GM21717 (cell line): ENCODE results near the gene BMF.
"Not testable (repeated sequence)": the region's sequence is repeated elsewhere in the genome, so short reads cannot be mapped to it uniquely, and the experiment has no call there.

Experiments
- ATAC-seq: cut with Tn5 transposase; IDR thresholded peaks from one replicate; pipeline ENCODE4 v1.9.1; 2021; ENCODE audit warnings: mild to moderate bottlenecking, moderate library complexity; ENCODE audit not compliant: unreplicated experiment

The BMF gene

DNA sequence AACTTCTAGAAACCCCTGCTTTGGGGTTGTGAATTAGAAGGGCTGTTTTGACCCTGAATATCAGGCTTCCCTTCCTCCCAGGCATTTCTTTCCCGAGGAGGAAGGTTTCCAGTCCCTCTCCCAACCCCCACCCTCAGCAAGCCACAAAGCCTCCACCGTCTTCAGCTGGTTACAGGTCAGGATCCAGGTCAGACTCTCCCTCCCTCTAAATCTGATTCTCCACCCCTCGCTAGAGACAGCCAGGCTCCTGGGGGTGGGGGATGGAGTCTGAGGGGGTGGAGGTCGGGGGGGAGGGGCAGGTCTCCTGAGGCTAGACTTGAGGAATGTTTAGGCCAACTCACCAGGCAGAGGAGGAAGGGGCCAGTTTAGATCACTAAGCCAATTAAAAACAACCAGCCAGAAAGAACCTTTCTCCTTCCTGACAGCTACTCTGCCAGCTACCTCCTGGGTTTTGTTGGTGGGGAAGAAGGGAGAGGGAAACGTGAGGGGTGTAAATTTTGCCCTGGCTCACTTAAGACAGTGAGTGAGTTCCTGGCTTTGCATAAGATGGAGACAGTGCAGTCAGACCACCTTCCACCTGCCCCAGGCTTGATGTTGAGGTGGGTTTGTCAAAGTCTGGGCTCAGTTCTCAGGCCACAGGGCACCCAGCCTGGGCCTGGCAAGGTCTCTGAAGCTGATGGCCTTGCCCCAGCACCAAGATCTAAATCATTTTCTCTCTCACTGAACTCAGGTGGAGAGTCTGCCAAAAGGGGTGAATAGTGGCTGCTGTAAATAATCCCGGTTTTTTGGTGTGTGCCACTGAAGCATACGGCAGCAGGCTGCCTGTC is 19.5 kb downstream of the BMF start:
- no peak for ATAC-seq

- no peak for ATAC-seq
These were observed 20.4 kb downstream of the BMF start for GRCh38 chr15:40087991-40088928.

DNA sequence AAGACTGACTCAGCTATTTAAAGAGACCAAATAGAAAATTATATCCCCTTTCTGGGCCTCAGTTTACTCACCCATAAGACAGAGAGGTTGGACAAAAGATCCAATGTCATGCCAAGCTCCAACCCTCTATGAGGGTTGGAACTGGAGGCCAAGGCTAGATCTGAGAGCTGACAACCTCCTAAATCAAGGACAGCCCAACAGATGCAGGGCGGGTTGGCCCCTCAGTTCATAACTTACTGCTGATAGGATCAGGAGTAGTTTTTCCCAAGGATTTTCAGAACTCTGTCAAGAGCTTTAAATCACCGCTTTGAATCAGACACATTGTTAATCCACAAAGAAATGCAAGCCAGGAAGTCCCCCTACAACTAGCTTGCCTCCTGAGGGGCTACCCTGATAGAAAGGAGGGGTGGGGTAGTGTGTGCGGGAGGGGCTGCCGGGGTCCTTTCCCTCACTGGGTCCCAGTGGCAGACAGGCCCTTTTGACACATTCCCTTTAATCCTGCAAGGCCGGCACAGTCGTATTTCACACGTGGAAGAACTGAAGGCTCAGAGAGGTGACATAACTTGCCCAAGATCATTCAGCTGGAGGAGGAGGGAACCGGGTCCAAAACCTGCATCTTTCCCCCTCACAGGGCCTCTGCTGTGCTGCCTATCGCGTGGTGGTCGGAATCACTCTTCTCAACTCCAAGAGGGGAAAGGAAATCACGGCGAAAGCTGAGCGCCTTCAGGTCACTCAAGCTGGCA is 21.4 kb downstream of the BMF start:
- no peak for ATAC-seq

DNA sequence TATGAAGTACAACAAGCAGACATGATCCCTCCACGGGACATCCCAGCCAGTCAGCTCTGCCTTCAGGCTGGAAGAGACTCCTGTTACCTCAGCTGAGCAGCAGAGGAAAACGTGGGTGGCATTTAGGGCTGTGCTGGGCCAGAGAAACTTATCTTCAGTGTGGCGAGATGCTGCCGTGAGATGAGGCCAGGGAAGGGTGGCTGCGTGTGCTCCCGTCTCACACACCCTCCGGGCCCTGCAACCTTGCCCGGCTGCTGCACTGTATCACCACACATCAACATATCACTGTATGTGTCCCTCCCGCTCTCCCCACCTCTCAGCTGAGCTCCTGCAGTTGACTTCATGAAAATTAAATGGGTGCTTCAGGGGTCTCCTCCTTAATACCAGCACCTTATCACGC is 23.4 kb downstream of the BMF start:
- no peak for ATAC-seq

GRCh38 chr15:40084650-40085049 is 24.0 kb downstream of the BMF start:
- no peak for ATAC-seq

DNA sequence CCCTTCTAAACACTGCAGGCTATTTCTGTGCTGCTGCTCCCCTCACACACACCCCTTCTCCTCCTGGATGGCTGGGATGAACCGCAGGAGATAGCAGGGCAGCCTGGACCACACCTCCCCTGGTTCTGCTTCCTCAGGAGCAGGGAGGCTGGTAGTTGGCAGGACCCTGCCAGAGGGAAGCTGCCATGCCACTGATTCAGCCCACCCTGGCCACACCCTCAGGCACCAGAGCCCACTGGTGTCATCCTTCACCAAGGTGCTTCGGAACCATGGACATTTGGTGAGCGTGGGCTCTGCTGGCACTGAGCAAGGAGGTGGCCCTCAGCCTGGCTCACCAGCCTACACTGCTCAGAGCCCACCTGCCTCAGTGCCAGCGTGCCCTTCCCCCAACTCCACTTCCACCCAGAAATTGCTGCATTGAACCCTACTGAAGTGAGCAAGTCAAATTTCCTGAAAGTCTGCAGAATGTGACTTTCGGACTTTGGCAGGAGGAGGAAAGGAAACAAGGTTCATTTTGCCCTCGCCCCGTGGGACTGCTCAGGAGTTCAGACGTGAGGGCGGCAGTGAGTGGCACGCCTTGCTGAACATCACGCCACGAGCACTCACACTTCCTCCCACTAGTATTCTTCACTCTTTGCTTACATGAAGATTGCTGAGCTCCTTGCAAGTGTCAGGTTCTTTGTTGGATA is 26.3 kb downstream of the BMF start:
- ATAC-seq = no peak

GRCh38 chr15:40081691-40082194 is 26.9 kb downstream of the BMF start:
- no peak for ATAC-seq

DNA sequence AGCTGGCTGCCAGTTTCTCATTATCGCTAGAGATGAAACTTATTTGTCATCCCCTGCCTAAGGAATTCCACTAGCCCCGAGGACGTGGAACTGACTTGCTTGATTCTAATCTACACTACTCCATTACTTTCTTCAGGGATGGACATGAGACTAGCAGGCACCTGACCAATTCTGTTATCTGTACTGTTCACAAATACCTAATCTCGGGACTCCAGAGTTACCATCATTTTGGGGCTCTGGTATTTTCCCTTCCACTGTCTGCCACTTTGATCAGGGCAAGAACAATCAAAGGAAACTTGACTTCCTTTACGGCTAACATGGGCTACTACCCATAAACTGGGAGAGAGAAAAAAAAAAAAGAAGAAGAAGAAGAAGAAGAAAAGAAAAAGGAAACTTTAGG is 27.8 kb downstream of the BMF start:
- ATAC-seq = no peak

DNA sequence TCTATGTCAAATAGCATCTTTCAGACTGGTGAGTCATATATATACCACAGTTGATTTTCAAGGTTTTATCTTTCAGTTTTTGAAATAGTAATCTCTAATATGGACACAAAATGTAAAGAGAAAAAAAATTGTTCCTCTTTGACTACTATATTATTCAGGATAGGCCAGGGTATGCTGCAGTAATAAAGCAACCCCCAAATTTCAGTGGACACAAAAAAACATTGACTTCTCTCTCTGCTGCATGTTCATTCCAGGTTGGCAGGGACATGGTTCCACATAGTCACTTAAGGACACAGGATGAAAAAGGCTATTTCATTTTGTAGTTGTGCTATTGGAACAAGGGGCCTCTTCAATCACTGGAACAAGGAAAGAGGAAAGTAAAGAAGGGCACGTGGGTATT is 28.6 kb downstream of the BMF start:
- no peak for ATAC-seq

GRCh38 chr15:40079456-40079855 is 29.2 kb downstream of the BMF start:
- ATAC-seq = no peak

GRCh38 chr15:40075298-40076044 is 33.2 kb downstream of the BMF start:
- ATAC-seq = no peak

DNA sequence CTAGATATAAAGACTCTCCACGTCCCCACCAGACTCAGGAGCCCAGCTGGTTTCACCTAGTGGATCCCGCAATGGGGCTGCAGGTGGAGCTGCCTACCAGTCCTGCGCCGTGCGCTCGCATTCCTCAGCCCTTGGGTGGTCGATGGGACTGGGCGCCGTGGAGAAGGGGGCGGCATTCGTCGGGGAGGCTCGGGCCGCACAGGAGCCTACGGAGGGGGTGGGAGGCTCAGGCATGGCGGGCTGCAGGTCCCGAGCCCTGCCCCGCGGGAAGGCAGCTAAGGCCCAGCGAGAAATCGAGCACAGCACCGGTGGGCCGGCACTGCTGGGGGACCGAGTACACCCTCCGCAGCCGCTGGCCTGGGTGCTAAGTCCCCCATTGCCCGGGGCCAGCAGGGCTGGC is 34.0 kb downstream of the BMF start:
- ATAC-seq = not testable (repeated sequence)

DNA sequence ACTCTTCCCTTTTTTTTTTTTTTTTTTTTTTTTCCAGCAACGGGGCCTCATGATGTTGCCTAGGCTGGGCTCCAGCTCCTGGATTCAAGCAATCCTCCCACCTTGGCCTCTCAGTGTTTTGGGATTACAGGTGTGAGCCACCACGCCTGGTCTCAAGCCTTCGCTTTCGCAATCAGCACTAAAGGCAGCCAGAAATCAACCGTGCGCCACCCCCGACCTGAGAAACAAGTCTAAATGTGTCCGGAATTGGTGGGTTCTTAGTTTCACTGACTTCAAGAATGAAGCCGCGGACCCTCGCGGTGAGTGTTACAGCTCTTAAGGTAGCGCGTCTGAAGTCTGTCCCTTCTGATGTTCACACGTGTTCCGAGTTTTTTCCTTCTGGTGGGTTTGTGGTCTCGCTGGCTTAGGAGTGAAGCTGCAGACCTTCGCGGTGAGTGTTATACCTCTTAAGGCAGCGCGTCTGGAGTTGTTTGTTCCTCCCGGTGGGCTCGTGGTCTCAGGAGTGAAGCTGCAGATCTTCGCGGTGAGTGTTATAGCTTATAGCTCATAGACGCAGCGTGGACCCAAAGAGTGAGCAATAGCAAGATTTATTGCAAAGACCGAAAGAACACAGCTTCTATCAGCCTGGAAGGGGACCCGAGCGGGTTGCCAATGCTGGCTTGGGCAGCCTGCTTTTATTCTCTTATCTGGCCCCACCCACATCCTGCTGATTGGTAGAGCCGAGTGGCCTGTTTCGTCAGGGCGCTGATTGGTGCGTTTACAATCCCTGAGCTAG is 34.8 kb downstream of the BMF start:
- not testable (repeated sequence) for ATAC-seq

GRCh38 chr15:40072216-40072990 is 36.3 kb downstream of the BMF start:
- ATAC-seq = no peak

- no peak for ATAC-seq
These were observed 38.0 kb downstream of the BMF start for GRCh38 chr15:40070608-40071218.

- no peak for ATAC-seq
These were observed 38.5 kb downstream of the BMF start for GRCh38 chr15:40070166-40070557.
